ENCODE measurements around the gene IFITM5. TPM values are rescaled to one million over a fixed set of nuclear protein-coding genes. Genes with fewer than 3 reads are reported as not detected.

IFITM5 gene
- total RNA-seq, 1 donor from 2014 or later: not detected

DNA sequence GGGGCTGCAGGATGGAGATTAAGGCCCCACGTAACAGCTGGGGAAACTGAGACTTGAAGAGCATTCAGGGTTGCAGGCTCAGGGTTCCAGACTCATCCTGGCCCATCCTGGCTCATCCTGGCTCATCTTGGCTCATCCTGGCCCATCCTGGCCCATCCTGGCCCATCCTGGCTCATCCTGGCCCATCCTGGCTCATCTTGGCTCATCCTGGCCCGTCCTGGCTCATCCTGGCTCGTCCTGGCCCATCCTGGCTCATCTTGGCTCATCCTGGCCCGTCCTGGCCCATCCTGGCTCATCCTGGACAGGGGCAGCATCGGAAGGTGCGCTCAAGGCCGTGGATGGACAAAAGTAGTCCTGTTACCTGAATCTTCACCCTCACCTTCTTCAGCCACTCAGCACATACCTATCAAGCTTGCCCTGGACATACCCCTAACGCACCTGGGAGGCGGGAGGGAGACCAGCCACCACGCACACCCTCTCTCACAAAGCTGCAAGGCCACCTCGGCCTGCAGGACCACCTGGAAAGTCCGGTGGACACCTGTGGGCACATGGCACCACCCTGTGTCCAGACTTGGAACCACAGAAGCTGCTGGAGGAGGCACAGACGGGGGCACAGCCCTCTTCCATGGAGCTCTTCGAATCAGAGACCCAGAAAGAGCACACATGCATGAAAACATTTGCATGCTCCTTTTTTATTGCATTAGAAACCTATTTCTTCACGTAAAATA, 41.4 kb downstream of the IFITM5 start:
- H3K9me3 ChIP-seq: no peaks in the 10 kb centered on the region
- H3K27me3 ChIP-seq: no peaks in the 10 kb centered on the region
- TF ChIP-seq, protein P1, sequence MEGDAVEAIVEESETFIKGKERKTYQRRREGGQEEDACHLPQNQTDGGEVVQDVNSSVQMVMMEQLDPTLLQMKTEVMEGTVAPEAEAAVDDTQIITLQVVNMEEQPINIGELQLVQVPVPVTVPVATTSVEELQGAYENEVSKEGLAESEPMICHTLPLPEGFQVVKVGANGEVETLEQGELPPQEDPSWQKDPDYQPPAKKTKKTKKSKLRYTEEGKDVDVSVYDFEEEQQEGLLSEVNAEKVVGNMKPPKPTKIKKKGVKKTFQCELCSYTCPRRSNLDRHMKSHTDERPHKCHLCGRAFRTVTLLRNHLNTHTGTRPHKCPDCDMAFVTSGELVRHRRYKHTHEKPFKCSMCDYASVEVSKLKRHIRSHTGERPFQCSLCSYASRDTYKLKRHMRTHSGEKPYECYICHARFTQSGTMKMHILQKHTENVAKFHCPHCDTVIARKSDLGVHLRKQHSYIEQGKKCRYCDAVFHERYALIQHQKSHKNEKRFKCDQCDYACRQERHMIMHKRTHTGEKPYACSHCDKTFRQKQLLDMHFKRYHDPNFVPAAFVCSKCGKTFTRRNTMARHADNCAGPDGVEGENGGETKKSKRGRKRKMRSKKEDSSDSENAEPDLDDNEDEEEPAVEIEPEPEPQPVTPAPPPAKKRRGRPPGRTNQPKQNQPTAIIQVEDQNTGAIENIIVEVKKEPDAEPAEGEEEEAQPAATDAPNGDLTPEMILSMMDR (IDR thresholded peaks at IDR 0.05): no peak
- TF ChIP-seq POLR2A (IDR thresholded peaks at IDR 0.05): no peak
- TF ChIP-seq POLR2AphosphoS5 (IDR thresholded peaks at IDR 0.05; ENCODE audit: insufficient read depth in 1 of 2, low read depth in 1 of 2): no peak
- no peak overlapping the region for H3K4me3 ChIP-seq
- no peaks in the 10 kb centered on the region for H3K4me1 ChIP-seq
- no peak overlapping the region for H3K27ac ChIP-seq
- intact Hi-C loops (cut with DNase I): loop anchor here (10.0 kb wide), 1 partner anchor 187 kb away; the partner anchor contains the start of gene ANO9
- no peak for DNase-seq (ENCODE audit: extremely low spot score in 2 of 2)
- peaks cover 0 to 4% of the 10 kb centered on the region in 2 donors for H3K36me3 ChIP-seq

DNA sequence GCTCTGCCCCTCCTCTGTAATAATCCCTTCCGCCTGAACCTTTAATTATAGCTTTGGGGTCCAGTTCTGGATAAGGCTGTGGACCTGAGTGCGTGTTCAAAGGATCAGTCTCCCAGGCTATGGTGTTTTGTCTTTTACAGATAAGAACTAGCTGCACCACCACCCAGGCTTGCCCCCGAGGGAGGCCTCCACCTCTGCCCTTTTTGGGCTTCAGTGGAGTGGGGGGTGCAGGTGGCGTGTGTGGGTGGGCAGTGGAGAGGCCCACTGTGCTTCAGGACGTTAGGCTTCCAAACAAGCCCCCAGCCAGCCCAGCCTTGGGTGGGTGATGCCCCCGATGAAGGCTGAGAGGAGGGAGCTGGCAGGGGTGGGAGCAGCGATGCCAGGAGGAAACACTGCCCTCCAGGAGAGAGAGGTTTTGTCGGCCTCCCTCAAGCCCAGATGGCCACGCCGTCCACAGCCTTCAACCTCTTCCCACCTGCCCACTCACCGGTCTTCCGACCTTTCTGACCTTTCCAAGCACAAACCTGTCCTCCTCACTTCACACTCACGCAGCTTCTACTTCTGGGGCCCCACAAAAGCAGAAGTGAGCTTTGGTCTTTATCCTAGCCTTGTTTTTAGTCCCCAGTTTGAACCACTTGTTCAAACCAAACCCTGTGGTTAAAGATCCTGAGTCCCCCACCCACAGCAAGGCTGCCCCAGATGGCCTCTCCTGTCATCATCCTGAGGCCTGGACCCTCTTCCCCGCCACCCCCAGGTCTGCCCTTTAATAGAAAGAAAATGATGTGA, 42.2 kb downstream of the IFITM5 start:
- Histone ChIP-seq H3K36me3 (peaks cover 0 to 12% of the 10 kb centered on the region in 2 donors), H3K27ac (no peak overlapping the region), H3K9me3 (no peaks in the 10 kb centered on the region), H3K4me3 (no peak overlapping the region), H3K4me1 (no peaks in the 10 kb centered on the region), H3K27me3 (no peaks in the 10 kb centered on the region)
- DNase-seq (ENCODE audit: extremely low spot score in 2 of 2): peak in 1 of 2 donors; percentile 64
- intact Hi-C loops (cut with DNase I): loop anchor here (10.0 kb wide), 1 partner anchor 188 kb away; the partner anchor contains the start of gene ANO9
- TF ChIP-seq POLR2AphosphoS5 (IDR thresholded peaks at IDR 0.05; ENCODE audit: insufficient read depth in 1 of 2, low read depth in 1 of 2) (no peak), POLR2A (IDR thresholded peaks at IDR 0.05) (no peak)

DNA sequence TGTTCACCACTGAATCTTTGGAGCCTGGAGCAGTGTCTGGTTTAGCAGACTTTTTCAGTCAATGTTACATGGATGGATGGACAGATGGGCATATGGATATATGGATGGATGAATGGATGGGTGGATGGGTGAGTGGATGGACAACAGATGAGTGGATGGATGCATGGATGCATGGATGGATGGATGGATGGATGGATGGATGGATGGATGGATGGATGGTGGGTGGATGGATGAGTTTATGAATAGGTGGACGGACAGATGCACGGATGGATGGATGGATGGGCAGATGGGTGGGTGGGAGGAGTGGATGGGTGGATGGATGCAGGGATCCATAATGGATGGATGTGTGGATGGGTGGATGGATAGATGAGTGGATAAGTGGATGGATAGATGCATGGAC, 43.5 kb downstream of the IFITM5 start:
- H3K27me3 ChIP-seq: no peaks in the 10 kb centered on the region
- no peaks in the 10 kb centered on the region for H3K9me3 ChIP-seq
- H3K4me3 ChIP-seq: no peak overlapping the region
- H3K36me3 ChIP-seq: peaks cover 0 to 25% of the 10 kb centered on the region in 2 donors
- intact Hi-C loops (cut with DNase I): loop anchor here (10.0 kb wide), 1 partner anchor 189 kb away; the partner anchor contains the start of gene ANO9
- H3K4me1 ChIP-seq: no peaks in the 10 kb centered on the region
- no peak for DNase-seq (ENCODE audit: extremely low spot score in 2 of 2)
- TF ChIP-seq, protein P1 (IDR thresholded peaks at IDR 0.05): no peak
- no peak for TF ChIP-seq POLR2AphosphoS5 (IDR thresholded peaks at IDR 0.05; ENCODE audit: insufficient read depth in 1 of 2, low read depth in 1 of 2)
- no peak for TF ChIP-seq POLR2A (IDR thresholded peaks at IDR 0.05)
- H3K27ac ChIP-seq: no peak overlapping the region

DNA sequence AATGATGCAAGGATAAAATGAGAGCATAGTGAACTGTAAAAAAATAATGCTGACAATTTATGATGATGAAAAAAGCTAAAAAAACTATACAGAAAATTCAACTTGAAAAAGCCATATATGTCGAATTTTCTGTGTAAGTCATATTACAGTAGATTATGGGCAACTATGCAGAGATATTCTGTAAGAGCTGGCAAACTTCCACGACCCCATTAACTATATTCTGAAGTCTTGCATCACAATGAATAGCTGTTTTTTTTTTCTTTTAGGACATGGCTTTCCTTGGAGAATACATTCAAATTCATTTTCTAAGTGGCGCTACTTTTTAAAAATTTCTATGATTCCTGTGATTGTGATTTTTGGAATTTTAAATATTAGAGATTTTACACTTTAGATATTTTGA, 44.1 kb downstream of the IFITM5 start:
- no peaks in the 10 kb centered on the region for H3K27me3 ChIP-seq
- no peak for TF ChIP-seq POLR2AphosphoS5 (IDR thresholded peaks at IDR 0.05; ENCODE audit: insufficient read depth in 1 of 2, low read depth in 1 of 2)
- TF ChIP-seq, protein P1 (IDR thresholded peaks at IDR 0.05): no peak
- no peak for TF ChIP-seq POLR2A (IDR thresholded peaks at IDR 0.05)
- intact Hi-C loops (cut with DNase I): loop anchor here (10.0 kb wide), 1 partner anchor 190 kb away; the partner anchor contains the start of gene ANO9

DNA sequence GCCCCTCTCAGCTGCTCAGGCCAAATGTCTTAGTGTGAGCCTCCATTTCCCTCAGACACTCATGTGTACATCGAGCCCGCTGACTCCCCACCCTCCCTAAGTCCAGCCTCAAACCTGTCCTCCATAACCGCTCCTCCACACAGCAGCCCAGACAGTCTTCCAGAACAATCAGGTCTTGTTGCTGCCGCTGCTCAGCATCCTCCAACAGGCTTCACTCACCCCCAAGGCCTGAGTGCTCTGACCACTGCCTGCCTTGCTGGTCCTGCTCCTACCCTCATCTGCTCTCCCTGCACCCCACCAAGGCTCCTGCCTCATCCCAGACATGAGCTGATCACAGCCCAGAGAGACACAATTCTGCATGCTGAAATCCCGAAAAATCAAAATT, 45.4 kb downstream of the IFITM5 start:
- intact Hi-C loops (cut with DNase I): loop anchor here (10.0 kb wide), 1 partner anchor 191 kb away; the partner anchor contains the start of gene ANO9
- Histone ChIP-seq H3K27me3 (no peaks in the 10 kb centered on the region), H3K4me3 (no peak overlapping the region), H3K36me3 (peaks cover 0 to 42% of the 10 kb centered on the region in 2 donors), H3K4me1 (no peaks in the 10 kb centered on the region), H3K27ac (no peak overlapping the region), H3K9me3 (no peaks in the 10 kb centered on the region)
- peak in 1 of 2 donors; percentile 61 for DNase-seq (ENCODE audit: extremely low spot score in 2 of 2)
- TF ChIP-seq, protein P1 (IDR thresholded peaks at IDR 0.05): no peak
- TF ChIP-seq POLR2AphosphoS5 (IDR thresholded peaks at IDR 0.05; ENCODE audit: insufficient read depth in 1 of 2, low read depth in 1 of 2) (no peak), POLR2A (IDR thresholded peaks at IDR 0.05) (no peak)

More for the DNA sequence above, 44.1 kb downstream of the IFITM5 start:
- H3K27ac ChIP-seq: no peak overlapping the region
- H3K9me3 ChIP-seq: no peaks in the 10 kb centered on the region
- H3K4me1 ChIP-seq: no peaks in the 10 kb centered on the region
- no peak overlapping the region for H3K4me3 ChIP-seq
- H3K36me3 ChIP-seq: peaks cover 0 to 31% of the 10 kb centered on the region in 2 donors
- DNase-seq (ENCODE audit: extremely low spot score in 2 of 2): no peak
